Vagina (tissue), 2 donors: ENCODE results near the gene DCST1.

Source experiments
- POLR2A ChIP-seq, 2 donors: fragments of 450-650 bp; IDR thresholded peaks; one replicate each; pipeline ENCODE4 v1.6.1; 2017; ENCODE audit warnings: antibody characterized with exemption in 2 of 2, mild to moderate bottlenecking in 2 of 2, moderate library complexity in 2 of 2
- POLR2AphosphoS5 ChIP-seq, 2 donors: sonication (generic); formaldehyde crosslinking; IDR thresholded peaks; one replicate each; pipeline ENCODE4 v1.9.0; 2017; ENCODE audit warnings: antibody characterized with exemption in 2 of 2, mild to moderate bottlenecking in 2 of 2, low read depth in 1 of 2; ENCODE audit not compliant: insufficient read depth in 1 of 2
- TF ChIP-seq, protein P1 (sequence below), 3 experiments: fragments of 450-650 bp in 2 of 3; fragments of 200-600 bp in 1 of 3; sonication (generic) in 1 of 3; IDR thresholded peaks; one replicate each; pipeline ENCODE4 v1.5.1; 2017 to 2019; ENCODE audit warnings: antibody characterized with exemption in 3 of 3, mild to moderate bottlenecking in 2 of 3, moderate library complexity in 2 of 3

DNA sequence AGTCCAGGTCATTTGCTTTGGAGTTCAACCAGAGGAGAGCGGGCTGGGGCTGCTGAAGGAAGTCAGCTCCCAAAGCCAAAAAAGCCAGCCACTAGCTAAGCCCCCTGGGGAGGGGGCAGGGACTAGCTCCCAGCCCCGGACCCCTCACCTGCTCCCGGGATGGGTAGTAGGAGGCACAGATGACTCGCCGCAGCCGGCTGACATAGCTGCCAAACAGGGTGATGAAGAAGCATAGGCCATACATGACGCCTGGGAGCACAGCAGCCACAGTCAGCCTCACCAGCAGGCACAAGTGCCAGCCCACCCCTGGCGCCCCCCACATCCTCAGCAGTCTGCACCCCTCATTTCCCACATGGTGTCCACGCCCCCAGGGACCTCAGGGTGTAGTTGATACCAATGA is 7.5 kb upstream of the DCST1 start:
- TF ChIP-seq POLR2AphosphoS5 (IDR thresholded peaks at IDR 0.05; ENCODE audit: insufficient read depth in 1 of 2, low read depth in 1 of 2) (no peak), POLR2A (IDR thresholded peaks at IDR 0.05) (no peak)
- TF ChIP-seq, protein P1, sequence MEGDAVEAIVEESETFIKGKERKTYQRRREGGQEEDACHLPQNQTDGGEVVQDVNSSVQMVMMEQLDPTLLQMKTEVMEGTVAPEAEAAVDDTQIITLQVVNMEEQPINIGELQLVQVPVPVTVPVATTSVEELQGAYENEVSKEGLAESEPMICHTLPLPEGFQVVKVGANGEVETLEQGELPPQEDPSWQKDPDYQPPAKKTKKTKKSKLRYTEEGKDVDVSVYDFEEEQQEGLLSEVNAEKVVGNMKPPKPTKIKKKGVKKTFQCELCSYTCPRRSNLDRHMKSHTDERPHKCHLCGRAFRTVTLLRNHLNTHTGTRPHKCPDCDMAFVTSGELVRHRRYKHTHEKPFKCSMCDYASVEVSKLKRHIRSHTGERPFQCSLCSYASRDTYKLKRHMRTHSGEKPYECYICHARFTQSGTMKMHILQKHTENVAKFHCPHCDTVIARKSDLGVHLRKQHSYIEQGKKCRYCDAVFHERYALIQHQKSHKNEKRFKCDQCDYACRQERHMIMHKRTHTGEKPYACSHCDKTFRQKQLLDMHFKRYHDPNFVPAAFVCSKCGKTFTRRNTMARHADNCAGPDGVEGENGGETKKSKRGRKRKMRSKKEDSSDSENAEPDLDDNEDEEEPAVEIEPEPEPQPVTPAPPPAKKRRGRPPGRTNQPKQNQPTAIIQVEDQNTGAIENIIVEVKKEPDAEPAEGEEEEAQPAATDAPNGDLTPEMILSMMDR (IDR thresholded peaks at IDR 0.05): no peak
